ENCODE results near the gene SLC25A14. TPM values are rescaled to one million over a fixed set of nuclear protein-coding genes. Genes with fewer than 3 reads are reported as not detected.
"Not testable (repeated sequence)": the region's sequence is repeated elsewhere in the genome, so short reads cannot be mapped to it uniquely, and the experiment has no call there.

SLC25A14 gene
- total and polyA plus RNA-seq, 2 donors (not counting 3 experiments of a cell fraction or from before 2014, with no cell fraction given): 10.6 to 11.5 TPM

- FAIRE-seq: no peak
- ChIA-PET CTCF (no interaction called here), POLR2A (no interaction called here)
- no peak overlapping the region for H3K27ac ChIP-seq (ENCODE audit: insufficient read depth, low read depth, low read length)
- intact Hi-C loops (cut with micrococcal nuclease): no loop called here
- H3K36me3 ChIP-seq (ENCODE audit: control insufficient read depth in 2 of 2, extremely low read depth in 1 of 2, insufficient read depth in 2 of 2, low read length in 2 of 2): no peaks in the 10 kb centered on the region
- no peaks in the 10 kb centered on the region for H3K9me1 ChIP-seq (replicated peaks; ENCODE audit: control insufficient read depth, extremely low read depth, insufficient read depth, low read length)
- H3K4me2 ChIP-seq (ENCODE audit: insufficient read depth, low read length): no peak overlapping the region
- H3K27me3 ChIP-seq (ENCODE audit: control insufficient read depth in 2 of 2, insufficient read depth in 2 of 2, low read length in 2 of 2): no peaks in the 10 kb centered on the region
- no peaks in the 10 kb centered on the region for H3K9me3 ChIP-seq (replicated peaks; ENCODE audit: control insufficient read depth, insufficient read depth, low read length)
- H4K20me1 ChIP-seq (replicated peaks; ENCODE audit: control insufficient read depth, extremely low read depth, insufficient read depth, low read length): no peaks in the 10 kb centered on the region
- no peak overlapping the region for H2AFZ ChIP-seq (ENCODE audit: low read depth, low read length)
- H3K4me3 ChIP-seq (replicated peaks in 1 of 3; ENCODE audit: insufficient read depth in 1 of 3, low read depth in 1 of 3, low read length in 3 of 3): no peak overlapping the region
- no peak for DNase-seq (ENCODE audit: low read depth, low spot score)
- TF ChIP-seq GATA2 (IDR thresholded peaks at IDR 0.05; ENCODE audit: insufficient read depth, insufficient read length, low read depth, low read length) (no peak), POLR2AphosphoS5 (IDR thresholded peaks at IDR 0.05; ENCODE audit: insufficient read depth, low read depth, low read length) (no peak), MYC (IDR thresholded peaks at IDR 0.05; ENCODE audit: low read depth, low read length) (no peak), EZH2 (IDR thresholded peaks at IDR 0.05; ENCODE audit: borderline replicate concordance, low read depth, low read length, severe bottlenecking) (no peak)
- H3K4me1 ChIP-seq (ENCODE audit: control insufficient read depth, extremely low read depth, insufficient read depth, low read length): no peaks in the 10 kb centered on the region
- dilution Hi-C loops (cut with MboI; ENCODE audit: extremely low pct_ligation_motif_present, low sequenced_read_pairs): no loop called here
- no peak overlapping the region for H3K9ac ChIP-seq (replicated peaks; ENCODE audit: extremely low read depth, insufficient read depth, low read length)
- no peaks in the 10 kb centered on the region for H3K79me2 ChIP-seq (ENCODE audit: control insufficient read depth, insufficient read depth, low read length)
- no TSS peak for BruUV-seq (replicated peaks)
Measured at GRCh38 chrX:130304587-130305368, 34.9 kb upstream of the SLC25A14 start.

GRCh38 chrX:130319886-130320285, 19.8 kb upstream of the SLC25A14 start:
- dilution Hi-C loops (cut with MboI; ENCODE audit: extremely low pct_ligation_motif_present, low sequenced_read_pairs); H3K36me3 ChIP-seq (ENCODE audit: control insufficient read depth in 2 of 2, extremely low read depth in 1 of 2, insufficient read depth in 2 of 2, low read length in 2 of 2); POLR2A ChIA-PET; BruUV-seq (replicated peaks); H3K4me2 ChIP-seq (ENCODE audit: insufficient read depth, low read length); H3K27me3 ChIP-seq (ENCODE audit: control insufficient read depth in 2 of 2, insufficient read depth in 2 of 2, low read length in 2 of 2); H2AFZ ChIP-seq (ENCODE audit: low read depth, low read length); H3K4me1 ChIP-seq (ENCODE audit: control insufficient read depth, extremely low read depth, insufficient read depth, low read length); H3K27ac ChIP-seq (ENCODE audit: insufficient read depth, low read depth, low read length); H3K79me2 ChIP-seq (ENCODE audit: control insufficient read depth, insufficient read depth, low read length); FAIRE-seq; intact Hi-C loops (cut with micrococcal nuclease); H3K9me1 ChIP-seq (replicated peaks; ENCODE audit: control insufficient read depth, extremely low read depth, insufficient read depth, low read length); CTCF ChIA-PET; H3K9me3 ChIP-seq (replicated peaks; ENCODE audit: control insufficient read depth, insufficient read depth, low read length); H4K20me1 ChIP-seq (replicated peaks; ENCODE audit: control insufficient read depth, extremely low read depth, insufficient read depth, low read length); H3K4me3 ChIP-seq (replicated peaks in 1 of 3; ENCODE audit: insufficient read depth in 1 of 3, low read depth in 1 of 3, low read length in 3 of 3); H3K9ac ChIP-seq (replicated peaks; ENCODE audit: extremely low read depth, insufficient read depth, low read length); DNase-seq (ENCODE audit: low read depth, low spot score): not testable (repeated sequence)

Data from endothelial cell of umbilical vein (primary cell).